ENCODE results near the gene F2. TPM values are rescaled to one million over a fixed set of nuclear protein-coding genes. Genes with fewer than 3 reads are reported as not detected.

The F2 gene
- total and polyA plus RNA-seq, 2 donors (not counting 1 experiment from before 2014, with no cell fraction given) = not detected

GRCh38 chr11:46718155-46719019 is 626 bp upstream of the F2 start:
- H3K36me3 ChIP-seq (replicated peaks in 1 of 2; ENCODE audit: control extremely low read depth in 1 of 2, control insufficient read depth in 1 of 2, extremely low read depth in 1 of 2, insufficient read depth in 2 of 2, low read length in 1 of 2) = no peaks in the 10 kb centered on the region
- DNase-seq (no peak), ATAC-seq (ENCODE audit: low read depth) (no peak)
- H3K27me3 Mint-ChIP-seq = peaks cover 3% of the 10 kb centered on the region
- H3K27ac ChIP-seq (ENCODE audit: low read length in 2 of 2) = no peak overlapping the region
- no peak overlapping the region for H2AFZ ChIP-seq (ENCODE audit: insufficient read depth, low read depth, low read length, poor library complexity, severe bottlenecking)
- CTCF ChIA-PET = no interaction called here
- no peaks in the 10 kb centered on the region for H3K9me3 ChIP-seq (ENCODE audit: control extremely low read depth in 1 of 3, control insufficient read depth in 2 of 3, insufficient read depth in 1 of 3, low read length in 2 of 3)
- H3K79me2 ChIP-seq (ENCODE audit: control insufficient read depth, insufficient read depth, low read length) = no peaks in the 10 kb centered on the region
- H3K9me3 Mint-ChIP-seq (ENCODE audit: insufficient read depth) = no peaks in the 10 kb centered on the region
- H3K4me1 Mint-ChIP-seq = no peaks in the 10 kb centered on the region
- no peak overlapping the region for H3K9ac ChIP-seq (ENCODE audit: low read length)
- H3K4me1 ChIP-seq (ENCODE audit: control insufficient read depth in 2 of 2, insufficient read depth in 2 of 2, low read length in 2 of 2) = no peaks in the 10 kb centered on the region
- 77% methylated on average over 1 of the region's 11 CpGs for whole genome bisulfite sequencing (ENCODE audit: insufficient coverage)
- TF ChIP-seq, protein P1, sequence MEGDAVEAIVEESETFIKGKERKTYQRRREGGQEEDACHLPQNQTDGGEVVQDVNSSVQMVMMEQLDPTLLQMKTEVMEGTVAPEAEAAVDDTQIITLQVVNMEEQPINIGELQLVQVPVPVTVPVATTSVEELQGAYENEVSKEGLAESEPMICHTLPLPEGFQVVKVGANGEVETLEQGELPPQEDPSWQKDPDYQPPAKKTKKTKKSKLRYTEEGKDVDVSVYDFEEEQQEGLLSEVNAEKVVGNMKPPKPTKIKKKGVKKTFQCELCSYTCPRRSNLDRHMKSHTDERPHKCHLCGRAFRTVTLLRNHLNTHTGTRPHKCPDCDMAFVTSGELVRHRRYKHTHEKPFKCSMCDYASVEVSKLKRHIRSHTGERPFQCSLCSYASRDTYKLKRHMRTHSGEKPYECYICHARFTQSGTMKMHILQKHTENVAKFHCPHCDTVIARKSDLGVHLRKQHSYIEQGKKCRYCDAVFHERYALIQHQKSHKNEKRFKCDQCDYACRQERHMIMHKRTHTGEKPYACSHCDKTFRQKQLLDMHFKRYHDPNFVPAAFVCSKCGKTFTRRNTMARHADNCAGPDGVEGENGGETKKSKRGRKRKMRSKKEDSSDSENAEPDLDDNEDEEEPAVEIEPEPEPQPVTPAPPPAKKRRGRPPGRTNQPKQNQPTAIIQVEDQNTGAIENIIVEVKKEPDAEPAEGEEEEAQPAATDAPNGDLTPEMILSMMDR (IDR thresholded peaks at IDR 0.05) = no peak
- TF ChIP-seq EZH2 (IDR thresholded peaks at IDR 0.05; ENCODE audit: borderline replicate concordance, insufficient read depth, low read depth, low read length, poor library complexity, severe bottlenecking) = no peak
- intact Hi-C loops (cut with micrococcal nuclease) = no loop called here
- POLR2A ChIA-PET = no interaction called here
- no peak overlapping the region for H3K27ac Mint-ChIP-seq
- H4K20me1 ChIP-seq (ENCODE audit: control insufficient read depth, insufficient read depth, low read length, poor library complexity, severe bottlenecking) = no peaks in the 10 kb centered on the region
- H3K4me3 ChIP-seq (ENCODE audit: control extremely low read depth in 1 of 5, extremely low read depth in 1 of 5, insufficient read depth in 1 of 5, low read depth in 2 of 5, low read length in 4 of 5) = no peak overlapping the region
- no peak overlapping the region for H3K4me3 Mint-ChIP-seq
- H3K4me2 ChIP-seq (replicated peaks; ENCODE audit: low read depth, low read length, poor library complexity, severe bottlenecking) = no peak overlapping the region
- H3K27me3 ChIP-seq (replicated peaks in 1 of 4; ENCODE audit: control extremely low read depth in 1 of 4, control insufficient read depth in 3 of 4, insufficient read depth in 4 of 4, low read length in 3 of 4) = no peaks in the 10 kb centered on the region

DNA sequence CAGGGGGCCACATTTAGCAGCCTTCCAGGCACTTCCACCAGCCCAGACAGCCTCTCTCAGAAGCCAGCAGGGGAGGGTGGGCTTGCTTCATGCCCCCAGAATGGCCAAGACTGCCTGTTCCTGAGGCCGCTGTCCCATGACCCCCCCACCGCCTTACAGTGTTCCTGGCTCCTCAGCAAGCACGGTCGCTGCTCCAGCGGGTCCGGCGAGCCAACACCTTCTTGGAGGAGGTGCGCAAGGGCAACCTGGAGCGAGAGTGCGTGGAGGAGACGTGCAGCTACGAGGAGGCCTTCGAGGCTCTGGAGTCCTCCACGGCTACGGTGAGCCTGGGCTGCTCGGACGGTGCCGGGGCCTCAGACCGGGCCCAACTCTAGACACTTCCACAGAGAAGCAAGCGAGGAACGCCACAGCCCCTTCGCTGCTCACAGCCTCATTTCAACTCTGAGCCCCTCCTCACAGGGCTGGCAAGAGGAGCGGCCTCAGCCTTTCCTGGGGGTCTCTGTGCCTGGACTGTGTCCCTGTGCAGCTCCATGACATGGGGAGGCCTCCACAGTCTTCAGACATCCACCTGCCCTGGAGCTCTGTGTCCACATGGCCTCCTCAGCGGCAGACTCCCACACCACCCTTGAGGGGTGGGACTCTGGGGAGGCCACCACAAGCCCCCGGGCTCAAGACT is 668 bp downstream of the F2 start:
- no peaks in the 10 kb centered on the region for H3K4me1 ChIP-seq (ENCODE audit: control insufficient read depth in 2 of 2, insufficient read depth in 2 of 2, low read length in 2 of 2)
- no peaks in the 10 kb centered on the region for H3K79me2 ChIP-seq (ENCODE audit: control insufficient read depth, insufficient read depth, low read length)
- H3K9ac ChIP-seq (ENCODE audit: low read length) = no peak overlapping the region
- H3K27ac ChIP-seq (ENCODE audit: low read length in 2 of 2) = no peak overlapping the region
- H3K27me3 ChIP-seq (replicated peaks in 1 of 4; ENCODE audit: control extremely low read depth in 1 of 4, control insufficient read depth in 3 of 4, insufficient read depth in 4 of 4, low read length in 3 of 4) = no peaks in the 10 kb centered on the region
- Mint-ChIP-seq H3K9me3 (ENCODE audit: insufficient read depth) (no peaks in the 10 kb centered on the region), H3K4me3 (no peak overlapping the region), H3K4me1 (no peaks in the 10 kb centered on the region), H3K27me3 (peaks cover 3% of the 10 kb centered on the region), H3K27ac (no peak overlapping the region)
- 93% methylated on average over 25 of the region's 25 CpGs for WGBS (ENCODE audit: insufficient coverage)
- ATAC-seq (ENCODE audit: low read depth) (no peak), DNase-seq (no peak)
- CTCF ChIA-PET = no interaction called here
- H3K4me2 ChIP-seq (replicated peaks; ENCODE audit: low read depth, low read length, poor library complexity, severe bottlenecking) = no peak overlapping the region
- no peak overlapping the region for H3K4me3 ChIP-seq (ENCODE audit: control extremely low read depth in 1 of 5, extremely low read depth in 1 of 5, insufficient read depth in 1 of 5, low read depth in 2 of 5, low read length in 4 of 5)
- POLR2A ChIA-PET = no interaction called here
- no peaks in the 10 kb centered on the region for H3K9me3 ChIP-seq (ENCODE audit: control extremely low read depth in 1 of 3, control insufficient read depth in 2 of 3, insufficient read depth in 1 of 3, low read length in 2 of 3)
- no peaks in the 10 kb centered on the region for H4K20me1 ChIP-seq (ENCODE audit: control insufficient read depth, insufficient read depth, low read length, poor library complexity, severe bottlenecking)
- no peak overlapping the region for H2AFZ ChIP-seq (ENCODE audit: insufficient read depth, low read depth, low read length, poor library complexity, severe bottlenecking)
- H3K36me3 ChIP-seq (replicated peaks in 1 of 2; ENCODE audit: control extremely low read depth in 1 of 2, control insufficient read depth in 1 of 2, extremely low read depth in 1 of 2, insufficient read depth in 2 of 2, low read length in 1 of 2) = no peaks in the 10 kb centered on the region
- intact Hi-C loops (cut with micrococcal nuclease) = no loop called here
- TF ChIP-seq, protein P1 (IDR thresholded peaks at IDR 0.05) = no peak

Measured in B cell (primary cell).